MCF 10A (cell line): ENCODE measurements around the gene CERS6. TPM values are rescaled to one million over a fixed set of nuclear protein-coding genes. Genes with fewer than 3 reads are reported as not detected.
A peak's percentile ranks its signal among the peaks of the same experiment; 100 is the strongest.

ENCODE experiments used
- BruUV-seq: library from RNA; stranded (reverse); fragments of 400-500 nt; replicated peaks from 2 replicates; lab custom pipeline; 2021; lab: Mats Ljungman, UMichigan
- CTCF ChIA-PET: fragments of 300-600 bp; sonication (Branson Sonifier 250); formaldehyde crosslinking; extraction: SDS; loops from one replicate; lab custom pipeline; 2021; ENCODE audit warnings: antibody characterized with exemption, inconsistent platforms; lab: Yijun Ruan, JAX
- POLR2A ChIA-PET: fragments of 300-600, 350-650 bp; sonication (Branson Sonifier 250); formaldehyde crosslinking; extraction: SDS; loops from one replicate; lab custom pipeline; 2020; ENCODE audit warnings: antibody characterized with exemption, inconsistent platforms; lab: Yijun Ruan, JAX
- DNase-seq: peaks from one replicate; pipeline ENCODE4 v3.0.0-alpha.2; 2018; ENCODE audit not compliant: unreplicated experiment
- H3K27ac Mint-ChIP-seq: one replicate; pipeline ENCODE4 v1.8.0; 2022; ENCODE audit warnings: mild to moderate bottlenecking, low read depth, mixed read lengths; ENCODE audit not compliant: unreplicated experiment
- H3K27me3 Mint-ChIP-seq: one replicate; pipeline ENCODE4 v1.8.0; 2022; ENCODE audit warnings: mixed read lengths; ENCODE audit not compliant: insufficient read depth, unreplicated experiment
- H3K36me3 Mint-ChIP-seq: one replicate; pipeline ENCODE4 v1.8.0; 2022; ENCODE audit warnings: mild to moderate bottlenecking, moderate library complexity, mixed read lengths; ENCODE audit not compliant: insufficient read depth, unreplicated experiment
- H3K4me1 Mint-ChIP-seq: one replicate; pipeline ENCODE4 v1.8.0; 2022; ENCODE audit warnings: mixed read lengths; ENCODE audit not compliant: insufficient read depth, unreplicated experiment
- H3K4me3 Mint-ChIP-seq: one replicate; pipeline ENCODE4 v1.8.0; 2022; ENCODE audit warnings: mild to moderate bottlenecking, moderate library complexity, mixed read lengths; ENCODE audit not compliant: unreplicated experiment
- H3K9me3 Mint-ChIP-seq: one replicate; pipeline ENCODE4 v1.8.0; 2022; ENCODE audit warnings: mixed read lengths; ENCODE audit not compliant: unreplicated experiment
- intact Hi-C: fragments of 100-400 bp; cut with micrococcal nuclease; formaldehyde crosslinking; loops from 2 replicates; pipeline ENCODE4 v1.14.1; 2022
- total RNA-seq: library from RNA; stranded (reverse); gene quantifications from 2 replicates; pipeline ENCODE4 v1.2.3, GENCODE V29; 2022
- TF ChIP-seq, protein P1 (sequence below): fragments of 200-600 bp; IDR thresholded peaks from one replicate; pipeline ENCODE4 v1.8.0; 2022; ENCODE audit warnings: antibody characterized with exemption, mild to moderate bottlenecking; ENCODE audit not compliant: unreplicated experiment

Gene CERS6
- total RNA-seq, 1 experiment from 2014 or later, result 27.4 TPM

DNA sequence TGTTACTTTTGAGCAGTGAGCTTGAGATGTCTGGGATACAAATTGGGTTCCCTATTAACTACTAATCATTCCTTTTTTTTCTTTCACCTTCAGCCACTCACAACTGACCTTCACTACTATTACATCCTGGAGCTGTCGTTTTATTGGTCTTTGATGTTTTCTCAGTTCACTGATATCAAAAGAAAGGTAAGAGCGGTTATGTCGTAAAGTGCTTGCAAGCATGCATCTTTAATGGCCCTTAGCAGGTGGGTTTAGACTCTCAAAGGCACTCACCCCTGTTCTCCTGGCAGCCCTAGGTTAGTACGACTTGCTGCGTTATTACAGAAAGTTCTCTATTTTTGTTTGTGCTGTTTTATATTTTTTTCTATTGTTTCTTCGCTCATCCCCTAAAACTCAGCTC lies 238.8 kb downstream of the CERS6 start:
- CTCF ChIA-PET, result interaction anchor here (0.6 to 2.0 kb wide), 8 partner anchors 16 to 559 kb away, joined by 3 to 6 read pairs (median 3); no protein-coding TSS in a partner anchor

DNA sequence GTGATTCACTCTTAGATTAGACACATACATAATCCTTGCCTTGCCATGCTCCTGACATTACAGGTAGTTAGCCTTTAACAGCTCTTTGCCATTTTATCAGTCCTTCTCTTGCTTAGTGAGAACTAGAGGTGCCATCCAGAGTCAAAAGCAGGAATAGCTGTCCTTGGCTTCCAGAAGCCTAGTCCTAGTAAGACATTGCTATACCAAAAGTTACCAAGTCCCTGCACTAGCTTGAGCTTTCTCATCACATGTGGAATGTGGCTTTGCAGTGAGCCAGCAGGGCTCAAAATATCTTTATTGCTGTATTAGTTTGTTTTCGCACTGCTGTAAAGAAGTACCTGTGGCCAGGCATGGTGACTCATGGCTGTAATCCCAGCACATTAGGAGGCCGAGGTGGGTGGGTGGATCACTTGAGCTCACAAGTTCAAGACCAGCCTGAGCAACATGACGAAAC lies 241.6 kb downstream of the CERS6 start:
- no peaks in the 10 kb centered on the region for H3K9me3 Mint-ChIP-seq
- peak; percentile 32 for DNase-seq
- POLR2A ChIA-PET, result interaction anchor here (0.9 kb wide), 1 partner anchor 10 kb away, joined by 3 read pairs; no protein-coding TSS in a partner anchor

More for the DNA sequence above, 238.8 kb downstream of the CERS6 start:
- POLR2A ChIA-PET, result interaction anchor here (0.7 kb wide), 1 partner anchor 12 kb away, joined by 3 read pairs; no protein-coding TSS in a partner anchor
- BruUV-seq, result no TSS peak
- Mint-ChIP-seq H3K4me1 (peaks cover 3% of the 10 kb centered on the region), H3K9me3 (no peaks in the 10 kb centered on the region), H3K27me3 (no peaks in the 10 kb centered on the region), H3K36me3 (peaks cover 26% of the 10 kb centered on the region), H3K4me3 (no peak overlapping the region), H3K27ac (no peak overlapping the region)
- intact Hi-C loops, result no loop called here
- TF ChIP-seq, protein P1, sequence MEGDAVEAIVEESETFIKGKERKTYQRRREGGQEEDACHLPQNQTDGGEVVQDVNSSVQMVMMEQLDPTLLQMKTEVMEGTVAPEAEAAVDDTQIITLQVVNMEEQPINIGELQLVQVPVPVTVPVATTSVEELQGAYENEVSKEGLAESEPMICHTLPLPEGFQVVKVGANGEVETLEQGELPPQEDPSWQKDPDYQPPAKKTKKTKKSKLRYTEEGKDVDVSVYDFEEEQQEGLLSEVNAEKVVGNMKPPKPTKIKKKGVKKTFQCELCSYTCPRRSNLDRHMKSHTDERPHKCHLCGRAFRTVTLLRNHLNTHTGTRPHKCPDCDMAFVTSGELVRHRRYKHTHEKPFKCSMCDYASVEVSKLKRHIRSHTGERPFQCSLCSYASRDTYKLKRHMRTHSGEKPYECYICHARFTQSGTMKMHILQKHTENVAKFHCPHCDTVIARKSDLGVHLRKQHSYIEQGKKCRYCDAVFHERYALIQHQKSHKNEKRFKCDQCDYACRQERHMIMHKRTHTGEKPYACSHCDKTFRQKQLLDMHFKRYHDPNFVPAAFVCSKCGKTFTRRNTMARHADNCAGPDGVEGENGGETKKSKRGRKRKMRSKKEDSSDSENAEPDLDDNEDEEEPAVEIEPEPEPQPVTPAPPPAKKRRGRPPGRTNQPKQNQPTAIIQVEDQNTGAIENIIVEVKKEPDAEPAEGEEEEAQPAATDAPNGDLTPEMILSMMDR, result no peak
- no peak for DNase-seq

DNA sequence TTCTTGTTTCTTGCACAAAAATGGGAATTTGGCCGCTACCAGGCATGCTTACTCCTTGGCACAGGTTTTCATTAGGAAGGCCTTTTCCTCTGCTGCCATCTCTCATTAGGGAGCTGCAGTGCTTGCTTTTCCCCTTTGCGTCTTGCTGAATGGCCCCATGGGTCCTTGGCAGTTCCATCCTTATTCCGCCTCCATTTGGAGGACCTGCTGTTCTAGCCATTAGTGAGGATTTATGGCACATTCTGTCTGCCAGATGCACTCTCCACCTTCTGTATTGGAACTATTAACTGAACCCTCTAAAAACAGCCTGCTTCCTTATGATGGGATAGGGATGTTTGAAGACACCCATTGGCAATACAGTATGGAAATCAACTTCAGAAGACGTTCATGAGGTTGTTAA lies 242.9 kb downstream of the CERS6 start:
- no TSS peak for BruUV-seq
- DNase-seq, result no peak
- H3K27ac Mint-ChIP-seq, result no peak overlapping the region
- H3K36me3 Mint-ChIP-seq, result peaks cover 26% of the 10 kb centered on the region
- ChIA-PET POLR2A (no interaction called here), CTCF (interaction anchor here (0.6 kb wide), 1 partner anchor 103 kb away, joined by 3 read pairs; no protein-coding TSS in a partner anchor)
- intact Hi-C loops, result no loop called here
- no peak overlapping the region for H3K4me3 Mint-ChIP-seq
- peaks cover 18% of the 10 kb centered on the region for H3K4me1 Mint-ChIP-seq
- H3K27me3 Mint-ChIP-seq, result no peaks in the 10 kb centered on the region
- no peaks in the 10 kb centered on the region for H3K9me3 Mint-ChIP-seq
- TF ChIP-seq, protein P1, result no peak

More for the DNA sequence above, 241.6 kb downstream of the CERS6 start:
- CTCF ChIA-PET, result interaction anchor here (0.6 to 1.8 kb wide), 8 partner anchors 9 to 517 kb away, joined by 3 to 9 read pairs (median 3); no protein-coding TSS in a partner anchor
- Mint-ChIP-seq H3K36me3 (peaks cover 26% of the 10 kb centered on the region), H3K4me3 (no peak overlapping the region), H3K27ac (peak overlapping the region; percentile 66), H3K4me1 (peaks cover 18% of the 10 kb centered on the region), H3K27me3 (no peaks in the 10 kb centered on the region)
- no TSS peak for BruUV-seq
- intact Hi-C loops, result loop anchor here (2.0 kb wide), 1 partner anchor 351 kb away; no protein-coding TSS in a partner anchor
- TF ChIP-seq, protein P1, result no peak

DNA sequence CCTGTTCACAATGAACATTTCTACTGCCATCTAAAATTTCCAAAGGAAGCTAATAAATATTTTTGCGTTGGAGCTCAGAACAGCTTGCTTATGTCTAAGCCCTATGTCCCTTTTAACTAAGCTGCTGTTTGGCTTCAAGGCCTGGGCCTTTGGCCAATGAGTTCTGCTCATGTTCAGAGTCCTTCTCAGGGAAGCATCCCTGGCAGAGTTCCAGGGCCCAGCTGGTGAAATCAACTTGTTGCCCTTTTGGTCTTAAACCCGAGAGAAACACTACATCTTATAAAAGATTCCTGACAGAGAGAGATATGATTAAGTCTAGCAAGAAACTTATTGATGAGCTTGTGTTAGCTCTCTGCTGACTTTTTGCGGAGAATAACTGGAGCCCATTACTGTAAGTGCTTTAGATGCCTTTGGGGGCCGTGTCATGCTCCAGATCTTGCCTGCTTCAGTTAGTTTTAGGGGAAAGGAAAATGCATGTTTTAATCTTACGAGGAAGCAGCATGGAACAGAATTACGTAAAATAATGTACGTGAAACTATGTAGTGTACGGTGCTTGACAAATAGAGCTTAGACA lies 243.9 kb downstream of the CERS6 start:
- DNase-seq, result peak; percentile 43
- no TSS peak for BruUV-seq
- no peak overlapping the region for H3K27ac Mint-ChIP-seq
- H3K4me1 Mint-ChIP-seq, result peaks cover 18% of the 10 kb centered on the region
- H3K36me3 Mint-ChIP-seq, result peaks cover 28% of the 10 kb centered on the region
- intact Hi-C loops, result loop anchor here (2.0 to 10.0 kb wide), 2 partner anchors 59 to 225 kb away; no protein-coding TSS in a partner anchor
- H3K27me3 Mint-ChIP-seq, result no peaks in the 10 kb centered on the region
- TF ChIP-seq, protein P1, result no peak
- ChIA-PET CTCF (interaction anchor here (0.9 to 1.4 kb wide), 4 partner anchors 10 to 362 kb away, joined by 3 to 5 read pairs (median 3); no protein-coding TSS in a partner anchor), POLR2A (interaction anchor here (0.6 to 0.7 kb wide), 4 partner anchors 11 to 411 kb away, joined by 3 read pairs; no protein-coding TSS in a partner anchor)
- no peaks in the 10 kb centered on the region for H3K9me3 Mint-ChIP-seq
- H3K4me3 Mint-ChIP-seq, result no peak overlapping the region
